ENCODE data around the gene MPC1L. TPM values are rescaled to one million over a fixed set of nuclear protein-coding genes. Genes with fewer than 3 reads are reported as not detected.

The MPC1L gene
- total and polyA plus RNA-seq, 2 experiments from 2014 or later: not detected

GRCh38 chrX:40653535-40653934, 30.3 kb downstream of the MPC1L start (continued):
- no peak for TF ChIP-seq ZNF114 (CRISPR knock-in tag; IDR thresholded peaks at IDR 0.05)
- no peak for TF ChIP-seq CREB1 (CRISPR knock-in tag; IDR thresholded peaks at IDR 0.05; ENCODE audit: low read depth)
- TF ChIP-seq NANOG (IDR thresholded peaks at IDR 0.05; ENCODE audit: borderline replicate concordance): no peak
- TF ChIP-seq POLR2AphosphoS5 (IDR thresholded peaks at IDR 0.05; ENCODE audit: low read depth): no peak
- no peak for TF ChIP-seq CTCF (conservative IDR thresholded peaks at IDR 0.05; ENCODE audit: low read depth in 2 of 2)

DNA sequence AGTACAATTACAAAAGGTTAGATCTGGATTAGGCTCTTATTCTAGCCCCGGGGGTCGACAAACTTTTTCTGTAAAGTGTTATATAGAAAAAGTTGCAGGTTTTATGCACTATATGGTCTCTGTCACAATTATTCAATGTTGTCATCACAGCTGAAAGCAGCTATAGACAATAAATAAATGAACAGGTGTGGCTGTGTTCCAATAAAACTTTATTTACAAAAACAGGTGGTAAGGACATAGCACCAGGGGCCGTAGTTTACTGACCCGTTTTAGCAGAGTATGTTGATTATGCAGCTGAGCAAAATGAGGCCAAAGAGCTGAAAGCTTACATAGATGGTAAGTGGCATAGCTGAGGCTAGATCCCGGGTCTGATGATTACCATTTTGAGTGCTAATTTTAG, 37.2 kb downstream of the MPC1L start:
- no peak for ATAC-seq
- no peaks in the 10 kb centered on the region for H3F3A ChIP-seq (replicated peaks; ENCODE audit: low read depth)
- H3K4me1 Mint-ChIP-seq: no peaks in the 10 kb centered on the region
- no peak overlapping the region for H3K27ac ChIP-seq (ENCODE audit: low read depth)
- no peaks in the 10 kb centered on the region for H3K4me1 ChIP-seq (ENCODE audit: insufficient read depth)
- H3K9me3 Mint-ChIP-seq: no peaks in the 10 kb centered on the region
- no peaks in the 10 kb centered on the region for H3K27me3 ChIP-seq (ENCODE audit: insufficient read depth)
- H3K36me3 Mint-ChIP-seq (ENCODE audit: low read depth): peaks cover 60% of the 10 kb centered on the region
- H3K9me2 ChIP-seq (ENCODE audit: insufficient read depth): no peaks in the 10 kb centered on the region
- no peak overlapping the region for H2AFZ ChIP-seq
- H3K36me3 ChIP-seq (ENCODE audit: insufficient read depth): peaks cover 15% of the 10 kb centered on the region; the same call in 1 of the 2 replicates
- H3K4me3 Mint-ChIP-seq: no peak overlapping the region
- H3K79me2 ChIP-seq (replicated peaks; ENCODE audit: insufficient read depth): no peaks in the 10 kb centered on the region
- DNase-seq (ENCODE audit: low spot score): no peak
- H3K27me3 Mint-ChIP-seq (ENCODE audit: insufficient read depth, low read depth, poor library complexity): peaks cover 4% of the 10 kb centered on the region
- H3K4me2 ChIP-seq: no peak overlapping the region
- H3K27ac Mint-ChIP-seq: no peak overlapping the region
- TF ChIP-seq, protein P1, sequence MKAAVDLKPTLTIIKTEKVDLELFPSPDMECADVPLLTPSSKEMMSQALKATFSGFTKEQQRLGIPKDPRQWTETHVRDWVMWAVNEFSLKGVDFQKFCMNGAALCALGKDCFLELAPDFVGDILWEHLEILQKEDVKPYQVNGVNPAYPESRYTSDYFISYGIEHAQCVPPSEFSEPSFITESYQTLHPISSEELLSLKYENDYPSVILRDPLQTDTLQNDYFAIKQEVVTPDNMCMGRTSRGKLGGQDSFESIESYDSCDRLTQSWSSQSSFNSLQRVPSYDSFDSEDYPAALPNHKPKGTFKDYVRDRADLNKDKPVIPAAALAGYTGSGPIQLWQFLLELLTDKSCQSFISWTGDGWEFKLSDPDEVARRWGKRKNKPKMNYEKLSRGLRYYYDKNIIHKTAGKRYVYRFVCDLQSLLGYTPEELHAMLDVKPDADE (IDR thresholded peaks at IDR 0.05): no peak
- TF ChIP-seq CTCF (conservative IDR thresholded peaks at IDR 0.05; ENCODE audit: low read depth in 2 of 2) (no peak), STAT1 (IDR thresholded peaks at IDR 0.05; ENCODE audit: unreplicated experiment) (no peak), ZNF331 (CRISPR knock-in tag; IDR thresholded peaks at IDR 0.05; ENCODE audit: low read depth) (no peak)
- no peak overlapping the region for H3K4me3 ChIP-seq
- H4K20me1 ChIP-seq (replicated peaks; ENCODE audit: insufficient read depth): no peaks in the 10 kb centered on the region

DNA sequence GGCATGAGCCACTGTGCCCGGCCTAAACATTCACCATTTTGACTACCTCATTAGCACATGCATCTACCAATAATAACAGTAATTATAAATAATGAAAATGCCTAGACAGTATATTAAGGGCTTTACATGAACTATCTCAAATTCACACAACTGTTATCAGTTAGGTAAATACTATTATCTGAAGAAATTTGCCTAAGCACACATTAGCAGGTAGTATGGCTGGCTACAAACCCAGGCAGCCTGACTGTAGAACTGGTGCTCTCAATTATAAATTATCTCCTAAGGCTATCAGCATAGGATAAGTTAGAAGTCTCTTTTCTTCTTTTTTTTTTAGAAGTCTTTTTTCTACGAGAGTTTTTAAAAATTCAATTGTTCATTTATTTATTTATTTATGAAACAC, 38.3 kb downstream of the MPC1L start:
- Histone ChIP-seq H3K9me2 (ENCODE audit: insufficient read depth) (no peaks in the 10 kb centered on the region), H3F3A (replicated peaks; ENCODE audit: low read depth) (no peaks in the 10 kb centered on the region), H4K20me1 (replicated peaks; ENCODE audit: insufficient read depth) (no peaks in the 10 kb centered on the region), H3K27ac (ENCODE audit: low read depth) (no peak overlapping the region), H2AFZ (no peak overlapping the region), H3K4me2 (no peak overlapping the region), H3K4me1 (ENCODE audit: insufficient read depth) (no peaks in the 10 kb centered on the region), H3K36me3 (ENCODE audit: insufficient read depth) (peaks cover 23% of the 10 kb centered on the region; the same call in 1 of the 2 replicates), H3K27me3 (ENCODE audit: insufficient read depth) (no peaks in the 10 kb centered on the region), H3K79me2 (replicated peaks; ENCODE audit: insufficient read depth) (no peaks in the 10 kb centered on the region), H3K4me3 (no peak overlapping the region)
- H3K4me3 Mint-ChIP-seq: no peak overlapping the region
- no peaks in the 10 kb centered on the region for H3K9me3 Mint-ChIP-seq
- H3K27me3 Mint-ChIP-seq (ENCODE audit: insufficient read depth, low read depth, poor library complexity): peaks cover 4% of the 10 kb centered on the region
- no peak overlapping the region for H3K27ac Mint-ChIP-seq
- DNase-seq (ENCODE audit: low spot score) (no peak), ATAC-seq (no peak)
- peaks cover 67% of the 10 kb centered on the region for H3K36me3 Mint-ChIP-seq (ENCODE audit: low read depth)
- H3K4me1 Mint-ChIP-seq: peaks cover 2% of the 10 kb centered on the region; the same call in 2 of the 3 replicates
- no peak for TF ChIP-seq NANOG (IDR thresholded peaks at IDR 0.05; ENCODE audit: borderline replicate concordance)
- no peak for TF ChIP-seq EZH2 (IDR thresholded peaks at IDR 0.05; ENCODE audit: low read depth, unreplicated experiment)
- TF ChIP-seq ZNF331 (CRISPR knock-in tag; IDR thresholded peaks at IDR 0.05; ENCODE audit: low read depth): no peak
- no peak for TF ChIP-seq POLR2AphosphoS5 (IDR thresholded peaks at IDR 0.05; ENCODE audit: low read depth)
- no peak for TF ChIP-seq STAT1 (IDR thresholded peaks at IDR 0.05; ENCODE audit: unreplicated experiment)
- TF ChIP-seq, protein P1 (IDR thresholded peaks at IDR 0.05): no peak
- no peak for TF ChIP-seq CREB1 (CRISPR knock-in tag; IDR thresholded peaks at IDR 0.05; ENCODE audit: low read depth)
